ENCODE data around the gene KRTAP3-1.
"Not testable (repeated sequence)": the region's sequence is repeated elsewhere in the genome, so short reads cannot be mapped to it uniquely, and the experiment has no call there.

KRTAP3-1 gene

DNA sequence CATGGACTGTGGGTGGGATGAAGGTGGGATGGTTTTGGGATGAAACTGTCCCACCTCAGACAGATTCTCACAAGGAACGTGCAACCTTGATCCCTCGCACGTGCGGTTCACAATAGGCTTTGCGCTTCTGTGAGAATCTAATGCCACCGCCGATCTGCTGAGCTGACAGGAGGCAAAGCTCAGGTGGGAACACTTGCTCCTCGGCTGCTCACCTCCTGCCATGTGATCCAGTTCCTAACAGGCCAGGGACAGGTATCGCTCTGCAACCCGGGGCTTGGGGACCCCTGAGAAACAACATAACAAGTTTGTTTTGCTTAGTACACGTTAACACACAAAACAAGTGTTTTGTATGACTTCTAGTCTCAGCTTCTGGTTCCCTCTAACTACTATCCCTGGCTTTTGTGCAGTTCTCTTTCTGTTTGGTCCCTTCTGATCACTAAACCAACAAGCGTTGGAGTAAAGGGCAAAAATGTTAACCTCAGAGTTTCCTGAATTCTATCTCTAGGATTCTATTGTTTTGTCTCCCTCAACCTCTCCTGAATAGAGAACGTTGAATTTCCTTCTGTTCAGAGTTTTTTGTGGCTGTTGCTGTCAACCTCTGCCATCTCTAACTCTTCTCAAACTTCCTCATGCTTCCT, 7.8 kb upstream of the KRTAP3-1 start:
- DNase-seq (ENCODE audit: low read depth in 4 of 4, low spot score in 1 of 4): no peak

DNA sequence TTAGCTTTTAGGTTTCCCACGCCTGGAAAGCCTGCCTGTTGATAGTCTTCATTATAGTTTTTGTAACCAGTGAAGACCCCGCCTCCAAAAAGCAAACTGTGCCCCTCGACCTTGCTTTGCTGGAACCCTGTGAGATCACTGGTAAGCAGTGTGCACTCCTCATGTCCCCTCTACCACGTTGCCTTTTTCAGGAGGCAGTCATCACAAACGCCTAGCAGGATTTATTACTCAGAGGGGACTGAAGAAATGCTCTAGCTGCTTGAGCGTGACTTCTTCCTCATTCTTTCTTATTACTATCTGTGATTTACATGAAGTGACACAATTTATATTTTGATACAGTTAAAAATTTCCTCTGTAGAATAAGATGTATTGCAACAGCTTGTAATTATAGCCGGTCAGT, 6.5 kb upstream of the KRTAP3-1 start:
- no peak for DNase-seq (ENCODE audit: low read depth in 4 of 4, low spot score in 1 of 4)

DNA sequence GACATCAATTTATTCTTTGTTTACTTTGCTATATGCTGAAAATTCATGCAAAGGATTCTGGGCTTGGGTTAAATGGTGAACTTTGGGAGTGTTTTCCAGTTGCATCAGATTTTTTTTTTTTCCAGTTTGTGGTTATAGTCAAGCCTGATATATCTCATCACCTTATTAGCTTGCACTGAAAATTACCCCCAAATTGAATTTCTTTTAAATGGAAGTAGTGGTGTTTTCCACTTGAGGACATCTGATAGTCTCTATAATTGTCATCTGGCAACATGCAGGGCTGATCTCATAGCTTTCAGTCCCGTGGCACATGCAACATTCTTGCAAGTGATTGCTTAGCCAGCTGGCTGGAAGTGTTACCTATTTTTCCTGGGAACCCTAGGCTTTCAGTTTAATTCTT, 4.7 kb upstream of the KRTAP3-1 start:
- no peak for DNase-seq (ENCODE audit: low read depth in 4 of 4, low spot score in 1 of 4)

DNA sequence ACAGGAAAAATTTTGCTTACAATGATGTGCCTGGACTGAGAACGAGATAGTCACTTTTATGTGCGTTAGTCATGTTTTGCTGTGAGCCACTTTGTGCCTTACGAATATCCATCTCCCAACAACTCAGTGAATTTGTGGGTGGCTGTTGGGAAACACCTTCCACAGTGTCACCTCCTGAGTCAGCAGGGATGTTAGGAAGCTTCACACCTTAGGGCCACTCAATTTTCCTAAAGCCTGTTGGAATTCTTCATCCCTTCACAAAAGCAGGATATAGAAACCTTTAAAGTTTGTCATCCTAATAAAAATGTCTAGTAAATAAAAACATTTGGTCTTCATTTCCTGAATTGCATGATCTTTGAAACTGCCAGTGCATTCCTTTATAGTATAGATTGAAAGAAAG, 4.3 kb upstream of the KRTAP3-1 start:
- no peak for DNase-seq (ENCODE audit: low read depth in 4 of 4, low spot score in 1 of 4)

DNA sequence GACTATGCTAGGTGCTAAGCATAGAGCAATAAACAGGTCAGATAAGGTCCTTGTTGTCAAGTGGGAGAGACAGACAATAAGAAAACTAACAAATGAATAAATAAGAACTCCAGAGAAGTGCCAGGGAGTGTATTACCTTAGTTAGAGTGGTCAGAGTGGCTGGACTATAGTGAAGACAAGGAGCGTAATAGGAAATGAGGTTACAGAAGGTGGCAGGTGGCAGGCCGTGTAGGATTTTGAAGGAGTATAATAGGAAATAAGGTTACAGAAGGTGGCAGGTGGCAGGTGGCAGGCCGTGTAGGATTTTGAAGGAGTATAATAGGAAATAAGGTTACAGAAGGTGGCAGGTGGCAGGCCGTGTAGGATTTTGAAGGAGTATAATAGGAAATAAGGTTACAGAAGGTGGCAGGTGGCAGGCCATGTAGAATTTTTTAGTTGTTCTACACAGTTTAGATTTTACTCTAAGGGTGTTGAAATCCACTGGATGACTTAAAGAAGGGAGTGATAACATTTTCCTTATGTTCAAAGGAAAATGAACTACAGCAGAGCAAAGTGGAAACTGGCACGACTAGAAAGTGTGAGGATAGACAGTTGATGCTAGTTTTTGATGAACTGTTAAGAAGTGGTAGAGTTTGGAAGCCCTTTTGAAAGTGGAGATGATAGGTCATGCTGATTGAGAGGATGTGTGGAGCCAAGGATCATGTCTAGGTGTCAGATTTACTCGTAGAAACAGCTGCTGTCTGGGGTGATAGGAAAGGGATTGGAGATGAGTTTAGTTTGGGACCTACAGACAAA, 3.6 kb upstream of the KRTAP3-1 start:
- no peak for DNase-seq (ENCODE audit: low read depth in 4 of 4, low spot score in 1 of 4)

DNA sequence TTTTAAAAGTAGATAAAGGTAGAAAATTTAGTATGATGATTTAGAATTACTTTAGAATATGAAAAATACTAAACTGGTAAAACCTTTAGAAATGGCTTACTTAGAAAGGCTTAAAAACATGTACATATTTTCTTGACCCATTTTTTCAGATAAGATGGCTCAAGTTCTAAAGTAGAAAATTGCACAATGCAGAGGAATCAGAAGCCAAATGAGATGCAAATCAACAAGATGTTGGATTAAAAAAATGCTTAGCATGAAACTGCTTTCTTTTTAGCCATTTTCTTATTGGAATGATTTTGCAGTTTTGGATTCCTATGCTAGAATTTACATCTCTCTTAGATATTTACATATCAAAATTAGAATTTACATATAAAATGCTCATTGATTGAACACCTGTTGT, 1.5 kb upstream of the KRTAP3-1 start:
- DNase-seq (ENCODE audit: low read depth in 4 of 4, low spot score in 1 of 4): no peak

DNA sequence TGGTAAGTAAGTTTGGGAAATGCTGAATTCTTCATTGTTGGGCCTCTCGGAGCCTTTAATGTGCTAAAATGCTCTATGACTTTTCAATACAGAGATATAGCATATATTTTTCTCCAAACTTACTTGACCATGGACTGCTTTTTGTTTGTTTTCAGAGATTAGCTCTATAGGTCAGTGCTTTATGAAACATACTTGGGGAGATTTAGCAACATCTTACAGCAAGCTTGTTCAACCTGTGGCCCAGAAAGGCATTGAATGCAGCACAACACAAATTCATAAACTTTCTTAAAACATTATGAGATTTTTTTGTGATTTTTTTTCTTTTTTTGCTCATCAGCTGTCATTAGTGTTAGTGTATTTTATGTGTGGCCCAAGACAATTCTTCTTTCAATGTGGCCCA, 1.0 kb upstream of the KRTAP3-1 start:
- no peak for DNase-seq (ENCODE audit: low read depth in 4 of 4, low spot score in 1 of 4)

DNA sequence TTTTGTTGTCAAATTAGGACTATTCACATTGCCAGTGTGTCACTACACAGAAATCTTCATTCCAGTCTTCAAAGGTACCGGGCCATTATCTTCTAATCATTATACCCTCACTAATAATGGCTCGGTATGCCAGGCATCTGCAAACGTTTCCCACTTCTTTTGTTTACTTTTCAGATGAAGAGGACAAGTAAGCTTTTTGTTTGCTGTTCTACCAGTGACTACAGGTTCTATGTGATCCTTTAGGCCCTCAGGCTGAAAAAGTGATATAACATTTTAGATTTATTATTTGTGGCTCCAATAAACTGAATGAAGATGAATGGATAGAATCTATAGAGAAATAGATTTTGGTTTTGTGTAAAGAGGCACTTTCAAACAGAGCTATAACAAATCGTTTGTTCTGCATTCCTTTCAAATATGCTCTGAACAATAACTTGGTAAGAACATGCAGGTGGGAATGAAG, 403 bp upstream of the KRTAP3-1 start:
- no peak for DNase-seq (ENCODE audit: low read depth in 4 of 4, low spot score in 1 of 4)

DNA sequence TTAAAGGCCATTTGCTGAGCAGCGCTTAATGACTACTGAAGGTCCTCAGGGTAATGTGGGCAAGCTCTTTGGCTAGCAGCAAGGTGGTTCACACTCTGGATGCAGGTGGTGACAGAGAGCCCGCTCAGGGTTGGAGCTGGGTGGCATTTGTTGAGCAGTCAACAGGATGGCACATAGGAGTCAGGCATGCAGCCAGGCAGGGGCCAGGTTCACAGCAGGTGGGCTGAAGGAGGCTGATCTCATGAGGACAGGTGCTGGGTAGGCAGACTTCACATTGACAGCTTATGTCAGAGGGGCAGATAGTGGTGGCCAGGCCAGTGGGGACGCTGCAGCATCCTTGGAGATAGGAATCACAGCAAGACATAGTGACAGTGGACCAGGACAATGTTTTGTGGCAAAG, 4.5 kb downstream of the KRTAP3-1 start:
- no peak for DNase-seq (ENCODE audit: low read depth in 4 of 4, low spot score in 1 of 4)

DNA sequence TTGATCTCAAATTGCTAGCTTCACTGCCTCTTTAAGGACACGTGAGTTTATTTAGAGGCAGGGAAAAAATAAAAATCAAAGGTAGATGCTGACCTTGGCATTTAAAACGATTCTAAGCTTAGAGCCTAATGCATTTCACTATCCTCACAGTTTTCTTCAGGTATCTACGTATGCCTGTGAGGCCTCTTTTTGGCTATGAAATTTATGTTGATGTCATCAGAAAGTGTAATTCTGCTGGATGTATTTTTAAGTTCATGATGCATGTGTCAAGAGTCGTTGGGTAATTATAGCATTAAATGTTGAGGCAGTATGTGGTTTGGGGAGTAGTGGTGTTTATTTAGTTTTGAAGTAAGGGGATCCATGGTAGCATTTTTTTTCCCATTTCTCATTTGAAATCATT, 5.0 kb downstream of the KRTAP3-1 start:
- no peak for DNase-seq (ENCODE audit: low read depth in 4 of 4, low spot score in 1 of 4)

DNA sequence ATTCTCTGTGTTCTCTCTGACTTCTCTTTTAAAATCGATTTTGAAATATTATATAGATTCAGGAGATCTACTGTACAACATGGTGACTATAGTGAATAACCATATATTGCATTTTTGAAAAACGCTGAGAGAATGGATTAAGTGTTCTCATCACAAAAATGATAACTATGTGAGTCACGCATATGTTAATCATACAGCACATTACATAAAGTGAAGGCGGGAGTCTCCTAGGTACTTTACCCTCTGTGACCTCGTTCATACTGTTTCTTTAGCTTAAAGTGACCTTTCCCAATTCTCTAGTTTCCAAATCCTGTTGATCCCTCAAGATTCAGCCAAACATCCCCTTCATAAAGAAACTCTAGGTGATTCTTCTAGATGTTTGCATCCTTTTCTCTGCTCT, 6.1 kb downstream of the KRTAP3-1 start:
- no peak for DNase-seq (ENCODE audit: low read depth in 4 of 4, low spot score in 1 of 4)

DNA sequence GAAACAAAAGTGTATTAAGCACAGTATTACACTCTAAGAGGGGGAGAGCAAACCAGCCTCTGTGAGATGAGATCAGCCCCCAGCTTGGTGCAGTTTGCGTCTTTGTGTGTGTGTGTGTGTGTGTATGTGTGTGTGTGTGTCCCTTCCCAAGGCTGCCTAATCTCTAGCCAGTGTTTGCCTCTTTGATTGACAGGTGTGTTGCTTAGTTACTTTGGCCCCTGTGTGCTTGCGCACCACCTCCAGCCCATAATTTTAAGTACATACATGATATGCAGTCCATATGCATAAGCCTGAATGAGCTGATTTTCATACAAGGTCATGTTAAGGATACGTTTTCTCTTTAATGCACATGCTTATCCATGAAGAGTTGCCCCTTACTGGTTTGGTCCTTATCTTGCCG, 7.1 kb downstream of the KRTAP3-1 start:
- no peak for DNase-seq (ENCODE audit: low read depth in 4 of 4, low spot score in 1 of 4)

DNA sequence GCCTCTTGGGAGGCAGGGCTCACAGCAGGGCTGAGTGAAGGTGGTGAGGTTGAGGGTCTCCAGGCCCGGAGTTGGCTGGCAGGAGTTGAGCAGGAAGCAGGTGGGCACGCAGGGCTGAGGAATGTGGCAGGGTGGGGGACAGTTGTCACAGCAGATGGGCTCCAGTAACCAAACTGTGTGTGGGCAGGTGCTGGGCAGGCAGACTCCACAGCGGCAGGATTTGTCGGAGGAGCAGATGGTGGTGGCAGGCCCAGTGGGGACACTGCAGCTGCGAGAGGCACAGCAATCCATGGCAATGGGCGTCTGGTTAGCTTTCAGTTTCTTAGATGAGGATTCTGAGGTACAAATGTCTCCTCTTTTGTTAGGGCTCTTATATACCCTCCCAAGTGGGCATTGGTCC, 9.4 kb downstream of the KRTAP3-1 start, which contains the start of gene KRTAP3-2:
Gene KRTAP3-2 (minus strand): TSS at position 344 of the 400 bp plus-strand sequence. CDS start 53 bp downstream, at position 291.
- not testable (repeated sequence) for DNase-seq (ENCODE audit: low read depth in 4 of 4, low spot score in 1 of 4)

DNA sequence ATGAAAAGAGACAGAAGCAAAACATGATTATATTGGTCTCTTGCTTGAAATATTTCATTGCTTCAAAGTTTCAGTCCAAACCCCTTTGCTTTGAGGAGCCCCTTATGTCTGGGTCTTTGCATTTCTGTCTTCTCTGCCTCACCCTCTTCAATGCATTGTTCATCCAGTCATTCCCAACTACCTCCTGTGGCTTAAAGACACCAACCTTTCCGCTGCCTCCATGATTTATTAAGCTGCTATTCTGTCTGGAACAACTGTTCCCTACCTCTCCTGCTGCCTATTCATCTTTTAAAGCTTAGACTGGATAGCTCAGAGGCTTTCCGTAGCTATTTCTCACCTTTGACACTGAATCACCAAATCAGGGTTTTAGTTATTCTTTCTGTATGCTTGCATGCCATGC, 11.6 kb downstream of the KRTAP3-1 start:
- DNase-seq (ENCODE audit: low read depth in 4 of 4, low spot score in 1 of 4): no peak

DNA sequence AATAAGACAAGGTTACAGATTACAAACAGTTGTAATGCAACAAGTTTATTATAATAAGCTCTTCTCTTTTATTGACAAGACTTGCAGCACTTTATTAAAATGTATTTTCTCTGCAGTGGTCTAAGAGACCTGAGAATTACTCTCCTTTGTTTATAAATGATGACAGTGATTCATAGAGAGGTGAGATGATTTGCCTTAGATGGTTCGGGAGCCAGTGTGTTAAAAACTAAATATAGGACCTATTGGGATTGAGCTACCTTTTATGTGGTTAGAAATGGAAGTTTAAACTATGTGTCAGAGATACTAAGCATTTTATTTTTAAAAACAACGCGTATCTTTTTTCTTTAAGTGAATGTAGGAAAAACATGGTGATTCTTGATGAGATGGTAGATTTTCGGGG, 12.1 kb downstream of the KRTAP3-1 start:
- DNase-seq (ENCODE audit: low read depth in 4 of 4, low spot score in 1 of 4): no peak

DNA sequence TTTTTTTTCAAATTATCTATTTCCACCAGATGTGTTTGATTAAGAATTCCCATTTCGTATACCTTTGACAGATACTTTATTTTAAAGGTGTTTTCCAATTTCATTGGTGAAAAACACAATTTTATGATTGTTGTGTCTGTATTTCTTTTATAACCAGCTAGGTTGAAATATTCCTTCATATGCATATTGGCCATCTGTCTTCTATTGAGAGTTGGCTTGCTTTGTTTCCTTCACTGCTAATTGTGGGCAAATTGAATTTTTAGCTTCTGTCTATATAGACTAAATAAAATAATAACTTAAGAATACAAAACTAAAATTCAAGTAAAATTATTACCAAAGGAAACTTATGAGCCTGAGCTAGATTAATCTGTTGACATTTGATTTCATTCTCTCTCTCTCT, 13.8 kb downstream of the KRTAP3-1 start:
- DNase-seq (ENCODE audit: low read depth in 4 of 4, low spot score in 1 of 4): no peak

DNA sequence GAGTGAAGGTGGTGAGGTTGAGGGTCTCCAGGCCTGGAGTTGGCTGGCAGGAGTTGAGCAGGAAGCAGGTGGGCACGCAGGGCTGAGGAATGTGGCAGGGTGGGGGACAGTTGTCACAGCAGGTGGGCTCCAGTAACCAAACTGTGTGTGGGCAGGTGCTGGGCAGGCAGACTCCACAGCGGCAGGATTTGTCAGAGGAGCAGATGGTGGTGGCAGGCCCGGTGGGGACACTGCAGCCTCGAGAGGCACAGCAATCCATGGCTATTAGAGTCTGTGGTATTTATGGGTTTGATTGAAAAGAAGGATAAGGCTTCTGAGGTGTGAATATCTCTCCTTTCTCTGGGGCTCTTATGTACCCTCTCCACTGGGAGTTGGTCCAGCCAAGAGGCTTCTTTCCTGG, 15.1 kb downstream of the KRTAP3-1 start, which contains the start of gene KRTAP3-3:
Gene KRTAP3-3 (minus strand): TSS at position 326 of the 400 bp plus-strand sequence. CDS start 67 bp downstream, at position 259.
- DNase-seq (ENCODE audit: low read depth in 4 of 4, low spot score in 1 of 4): no peak

DNA sequence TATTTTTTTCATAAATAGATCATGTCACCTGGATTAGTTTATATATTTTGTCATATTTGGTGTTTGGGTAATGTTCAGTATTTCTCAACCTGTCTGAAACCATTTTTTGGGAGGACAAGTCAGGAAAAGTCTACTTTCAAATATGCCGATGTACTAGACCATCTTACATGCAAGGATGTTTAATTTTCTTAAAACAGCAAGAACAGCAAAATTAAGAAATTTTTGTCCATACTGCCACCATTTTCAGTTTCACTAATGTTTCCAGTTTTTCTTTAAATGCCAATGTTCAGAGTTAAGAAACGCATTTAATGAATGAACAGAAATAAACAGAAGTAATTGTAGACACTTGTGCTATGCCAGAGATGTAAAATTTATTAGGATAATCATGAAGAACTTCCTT, 15.8 kb downstream of the KRTAP3-1 start:
- DNase-seq (ENCODE audit: low read depth in 4 of 4, low spot score in 1 of 4): no peak

DNA sequence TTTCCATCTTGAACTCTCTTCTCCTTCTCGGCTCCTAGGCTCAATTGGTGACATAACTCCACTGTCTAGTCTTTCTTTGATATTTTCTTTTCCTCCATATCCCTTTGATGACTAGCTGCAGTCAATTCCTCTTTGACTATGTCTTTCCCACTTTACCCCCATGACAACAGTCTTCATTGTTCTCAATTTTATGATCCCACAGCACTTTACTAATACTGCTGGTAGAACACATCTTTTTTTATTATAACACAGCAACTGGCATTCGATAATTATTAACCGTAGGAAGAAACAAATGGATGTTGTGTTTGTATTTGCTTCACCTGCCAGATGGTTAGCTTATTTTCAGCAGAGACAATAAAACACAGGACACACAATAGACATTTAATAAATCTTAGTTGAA, 16.3 kb downstream of the KRTAP3-1 start:
- no peak for DNase-seq (ENCODE audit: low read depth in 4 of 4, low spot score in 1 of 4)

DNA sequence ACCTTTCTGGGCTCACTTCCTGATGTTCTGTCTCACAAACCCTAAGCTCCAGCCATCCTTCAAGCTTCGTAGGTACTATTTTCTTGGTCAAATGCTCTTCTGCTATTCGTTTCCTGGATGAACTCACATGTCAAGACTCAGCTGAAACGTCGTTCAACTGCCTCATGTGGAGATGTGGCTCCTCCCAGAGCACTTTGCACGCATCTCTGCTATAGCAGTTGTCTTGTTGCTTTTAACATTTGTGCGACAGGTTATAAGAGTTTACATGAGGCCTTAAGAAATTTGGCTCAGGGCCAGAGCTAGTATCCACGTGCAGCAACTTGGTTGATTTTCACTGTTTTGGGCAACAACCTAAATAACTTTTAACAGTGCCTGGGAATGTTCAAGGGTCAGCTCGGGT, 22.0 kb downstream of the KRTAP3-1 start:
- DNase-seq (ENCODE audit: low read depth in 4 of 4, low spot score in 1 of 4): no peak

DNA sequence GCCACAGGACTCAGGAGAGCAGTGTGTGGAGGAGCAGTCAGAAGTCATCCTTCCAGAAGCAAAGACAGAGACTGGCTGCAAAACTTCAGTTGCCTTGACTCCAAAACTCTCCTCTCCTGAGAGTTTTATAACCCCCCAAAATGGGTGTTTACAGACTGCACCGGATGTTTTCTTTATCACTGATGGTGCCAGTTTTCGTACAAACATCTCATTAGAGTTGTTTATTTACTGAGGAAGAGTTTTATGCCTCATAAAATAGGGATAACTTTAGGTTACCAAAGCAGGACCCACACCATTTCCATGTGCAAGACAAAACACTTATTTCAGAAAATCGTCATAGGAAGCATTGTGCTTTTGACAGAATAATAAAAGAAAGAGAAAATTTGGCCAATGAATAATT, 24.7 kb downstream of the KRTAP3-1 start, which contains the start of gene KRT40:
Gene KRT40 (minus strand): TSS at position 101 of the 400 bp plus-strand sequence. CDS start 53 bp downstream, at position 48.
- DNase-seq (ENCODE audit: low read depth in 4 of 4, low spot score in 1 of 4): no peak

DNA sequence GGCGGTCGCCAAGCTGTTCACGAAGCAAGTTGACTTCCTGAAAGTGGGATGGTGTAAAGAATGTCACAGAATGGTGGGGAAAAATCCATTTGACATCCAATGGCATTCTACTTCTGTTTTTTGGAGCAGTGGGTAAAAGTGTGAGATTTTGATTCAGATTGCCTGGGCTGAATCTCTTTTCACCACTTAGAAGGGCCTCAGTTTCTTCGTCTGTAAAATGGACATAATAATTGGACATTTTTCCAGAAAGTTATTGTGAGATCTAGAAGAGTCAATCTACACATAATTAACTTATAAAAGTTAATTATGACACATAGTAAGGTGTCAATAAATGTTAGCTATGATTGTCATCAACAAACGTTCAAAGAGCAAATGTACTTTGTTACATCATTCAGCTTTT, 27.8 kb downstream of the KRTAP3-1 start:
- DNase-seq (ENCODE audit: low read depth in 4 of 4, low spot score in 1 of 4): no peak

Data from stimulated activated CD4-positive, alpha-beta T cell treated with anti-CD3 and anti-CD28 coated beads, Interleukin-1b, Interleukin-23, amount 100 ng/mL, for 24 hours (primary cell).